ENCODE results near the gene JMJD1C.
"Not testable (repeated sequence)": the region's sequence is repeated elsewhere in the genome, so short reads cannot be mapped to it uniquely, and the experiment has no call there.

Gene JMJD1C

DNA sequence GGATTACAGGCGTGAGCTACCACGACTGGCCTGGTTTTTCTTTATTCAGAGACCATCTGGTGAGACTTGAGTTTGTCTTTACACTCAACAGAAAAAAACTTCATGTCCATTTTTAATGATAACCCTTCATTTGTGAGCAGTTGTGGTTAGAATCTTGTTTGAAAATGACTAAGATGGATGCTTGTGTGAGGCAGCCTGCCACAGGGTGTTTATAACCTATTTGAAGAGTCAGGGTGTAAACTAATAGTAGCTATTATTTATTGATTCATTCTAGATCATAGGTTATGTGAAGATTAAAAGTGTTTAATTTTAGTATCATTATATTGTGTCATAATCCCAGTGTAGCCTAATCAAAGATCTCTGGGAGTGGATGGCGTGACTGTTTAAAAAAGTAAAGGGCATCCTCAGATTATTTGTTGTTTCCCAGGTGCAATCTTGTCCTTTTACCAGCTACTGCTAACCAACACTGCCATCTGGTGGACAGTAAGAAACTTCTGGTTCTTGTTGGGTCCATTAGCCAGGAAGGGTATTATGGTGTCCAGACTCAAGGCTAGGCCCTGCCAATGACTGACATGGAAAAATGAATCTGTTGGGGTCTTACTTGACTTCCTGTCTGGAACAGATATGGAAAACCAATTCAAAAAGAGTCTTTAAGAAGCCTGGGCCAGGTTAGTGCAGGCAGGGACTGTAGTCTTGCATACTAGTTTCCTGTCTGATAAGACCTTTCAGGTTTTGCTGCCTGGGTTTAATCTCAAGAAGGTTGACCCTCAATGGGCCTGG is 307.7 kb downstream of the JMJD1C start:
- peak; percentile 39 for DNase-seq

DNA sequence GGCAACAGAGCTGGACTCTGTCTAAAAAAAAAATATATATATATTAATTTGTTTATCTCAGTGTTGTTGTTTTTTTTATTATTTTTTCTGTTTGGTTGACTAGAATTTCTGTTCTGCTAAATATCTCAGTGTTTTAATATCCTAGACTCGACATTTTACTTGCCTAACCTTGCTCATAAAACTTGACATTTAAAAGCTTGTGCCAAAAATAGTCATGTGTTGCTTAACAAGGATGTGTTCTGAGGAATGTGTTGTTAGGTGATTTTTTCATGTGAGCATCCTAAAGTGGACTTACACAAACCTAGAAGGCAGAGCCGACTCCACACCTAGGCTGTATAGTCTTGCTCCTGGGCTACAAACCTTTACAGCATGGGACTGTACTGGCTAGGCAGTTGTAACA is 309.5 kb downstream of the JMJD1C start:
- DNase-seq, result no peak

GRCh38 chr10:63155388-63156020 is 310.3 kb downstream of the JMJD1C start:
- DNase-seq, result no peak

DNA sequence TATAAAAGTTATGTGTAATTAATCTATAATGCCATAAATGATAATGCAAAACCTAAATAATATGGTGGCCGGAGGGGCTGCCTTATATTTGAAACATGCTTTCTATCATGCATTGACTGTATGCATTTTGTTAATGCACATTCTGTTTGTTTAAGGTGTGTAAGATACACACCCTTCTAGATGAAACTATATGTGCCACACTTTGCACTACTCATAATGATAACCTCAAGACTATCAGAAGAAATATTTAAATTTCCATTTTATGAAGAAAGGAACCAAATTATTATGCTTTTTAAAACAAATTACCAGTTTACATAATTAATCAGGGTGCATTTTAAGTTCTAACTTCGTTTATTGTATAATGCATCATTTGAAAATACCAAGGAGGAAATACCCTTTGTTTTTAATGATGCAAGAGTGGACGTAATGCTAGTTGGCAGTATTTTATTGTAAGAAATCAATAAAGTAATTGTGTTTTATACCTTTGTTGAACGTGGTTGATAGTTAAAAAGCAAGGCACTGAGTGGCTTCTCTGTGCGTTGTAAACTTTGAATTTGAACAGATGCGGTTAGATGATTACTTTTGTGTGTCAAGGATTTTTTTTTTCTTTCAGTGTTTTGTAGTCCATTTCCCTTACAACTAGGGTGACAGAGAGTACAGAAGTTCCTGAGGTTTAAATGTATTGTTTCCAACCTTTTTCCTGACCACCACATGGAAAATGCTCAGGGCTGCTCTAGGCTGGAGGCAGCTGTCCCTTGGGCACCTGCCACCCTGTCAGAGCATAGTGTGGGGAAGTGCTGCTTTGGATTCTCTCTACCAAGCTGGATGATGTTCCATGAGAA is 311.0 kb downstream of the JMJD1C start:
- no peak for DNase-seq

DNA sequence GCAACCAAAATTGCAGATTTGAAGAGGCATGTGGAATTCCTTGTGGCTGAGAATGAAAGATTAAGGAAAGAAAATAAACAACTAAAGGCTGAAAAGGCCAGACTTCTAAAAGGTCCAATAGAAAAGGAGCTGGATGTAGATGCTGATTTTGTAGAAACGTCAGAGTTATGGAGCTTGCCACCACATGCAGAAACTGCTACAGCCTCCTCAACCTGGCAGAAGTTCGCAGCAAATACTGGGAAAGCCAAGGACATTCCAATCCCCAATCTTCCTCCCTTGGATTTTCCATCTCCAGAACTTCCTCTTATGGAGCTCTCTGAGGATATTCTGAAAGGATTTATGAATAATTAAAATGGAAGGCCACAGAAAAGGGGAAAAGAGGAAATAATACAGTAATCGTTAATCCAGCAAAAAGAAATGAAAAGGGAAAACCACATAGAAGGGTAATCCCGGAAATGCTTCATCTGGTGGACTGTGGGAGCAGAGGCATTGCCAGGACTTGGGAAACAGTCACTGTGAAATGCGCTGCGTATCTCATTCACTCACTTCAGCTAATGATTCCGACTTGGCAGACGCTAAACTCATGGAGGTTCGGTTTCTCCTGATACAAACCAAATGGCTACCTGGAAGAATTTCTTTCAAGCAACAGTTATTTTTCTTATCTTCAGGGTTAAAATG is 311.8 kb downstream of the JMJD1C start:
- not testable (repeated sequence) for DNase-seq

DNA sequence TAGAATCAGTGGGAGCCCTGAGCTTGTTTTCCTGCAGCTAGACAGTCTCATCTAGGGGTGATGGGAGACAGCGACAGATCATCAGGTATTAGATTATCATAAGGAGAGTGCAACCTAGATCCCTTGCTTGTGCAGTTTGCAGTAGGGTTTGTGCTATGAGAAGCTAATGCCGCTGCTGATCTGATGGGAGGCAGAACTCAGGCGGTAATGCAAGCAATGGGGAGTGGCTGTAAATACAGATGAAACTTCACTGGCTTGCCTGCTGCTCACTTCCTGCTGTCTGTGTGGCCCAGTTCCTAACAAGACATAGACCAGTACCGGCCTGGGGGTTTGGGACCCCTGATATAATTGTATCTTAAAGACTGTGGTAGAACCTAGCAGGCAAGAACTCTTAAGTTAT is 315.0 kb downstream of the JMJD1C start:
- DNase-seq, result no peak

- DNase-seq, result no peak
These were observed 319.3 kb downstream of the JMJD1C start for GRCh38 chr10:63146503-63146902.

- DNase-seq, result no peak
These were observed 320.0 kb downstream of the JMJD1C start for GRCh38 chr10:63145782-63146181.

- no peak for DNase-seq
These were observed 321.8 kb downstream of the JMJD1C start for GRCh38 chr10:63143987-63144386.

- no peak for DNase-seq
These were observed 323.6 kb downstream of the JMJD1C start for GRCh38 chr10:63142136-63142535.

DNA sequence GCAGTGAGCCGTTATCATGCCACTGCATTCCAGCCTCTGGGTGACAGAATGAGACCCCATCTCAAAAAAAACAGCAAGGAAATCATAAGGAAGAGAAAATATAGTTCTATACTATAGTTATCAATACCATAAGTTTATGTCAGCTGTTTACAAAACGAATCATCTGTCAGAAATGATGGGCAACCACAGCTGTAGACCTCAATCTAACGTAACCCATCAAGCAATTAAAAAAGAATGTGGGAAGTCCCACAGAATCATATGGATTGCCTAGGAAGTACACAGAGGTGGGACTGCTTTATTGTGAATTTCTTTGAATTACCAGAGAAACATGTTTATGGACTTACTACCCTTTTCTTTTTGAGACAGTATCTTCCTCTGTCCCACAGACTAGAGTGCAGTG is 325.7 kb downstream of the JMJD1C start:
- no peak for DNase-seq

DNA sequence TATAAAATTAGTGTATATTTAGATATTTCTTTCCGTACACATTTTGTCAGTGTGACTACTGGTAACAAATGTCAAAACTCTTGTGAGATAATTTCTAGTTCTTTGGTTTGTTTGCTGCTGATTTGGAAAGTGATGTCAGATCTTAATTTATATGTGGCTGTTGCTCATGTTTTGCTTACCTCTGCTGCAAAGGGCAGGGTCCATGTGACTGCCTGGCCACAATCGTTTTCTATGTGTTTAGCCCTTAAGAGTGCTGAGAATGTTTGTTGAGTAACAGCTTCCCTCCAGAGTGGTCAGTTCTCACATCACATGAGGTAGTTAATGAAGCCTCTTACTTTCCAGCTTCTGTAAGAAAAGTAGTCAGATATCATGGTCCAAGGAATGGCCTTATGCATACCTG is 328.5 kb downstream of the JMJD1C start:
- DNase-seq, result no peak

DNA sequence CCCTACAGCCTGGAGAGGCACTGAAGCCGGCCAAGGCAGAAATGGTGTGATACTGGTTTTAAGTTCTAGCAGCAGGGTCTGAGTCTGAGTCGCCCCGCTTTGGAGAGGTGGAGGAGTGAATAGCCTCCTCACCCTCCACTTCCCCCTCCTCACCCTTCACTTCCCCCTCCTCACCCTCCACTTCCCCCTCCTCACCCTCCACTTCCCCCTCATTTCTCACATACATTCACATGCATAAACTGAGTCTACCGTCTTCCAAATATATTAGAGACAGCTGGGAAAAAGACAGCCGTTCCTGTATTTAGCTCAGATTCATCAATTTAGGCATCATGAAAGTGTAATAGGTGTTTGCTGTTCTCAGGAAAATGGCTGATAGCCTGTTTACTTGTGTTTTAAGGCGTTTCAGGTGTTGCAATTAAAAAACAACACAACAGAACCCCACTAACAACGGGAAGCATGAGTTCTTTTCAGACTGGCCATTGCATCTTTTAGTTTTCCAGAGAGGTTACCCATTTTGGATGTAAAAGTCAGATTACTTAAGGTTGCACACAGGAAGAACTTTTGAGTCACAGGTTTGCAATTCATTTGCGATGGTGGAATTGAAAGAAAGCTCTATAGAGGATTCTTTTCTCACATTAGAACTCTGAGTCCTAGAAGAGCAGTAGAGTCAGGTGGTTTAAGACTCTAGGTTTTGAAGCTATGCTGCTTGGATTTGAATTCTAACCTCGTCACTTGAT is 331.8 kb downstream of the JMJD1C start:
- no peak for DNase-seq

- peak; percentile 93 for DNase-seq
These were observed 332.5 kb downstream of the JMJD1C start, which contains the start of gene NRBF2 for GRCh38 chr10:63133056-63133820. Gene NRBF2, plus strand, starts transcription at chr10:63133328. Its CDS starts 143 bp downstream, at chr10:63133471.

DNA sequence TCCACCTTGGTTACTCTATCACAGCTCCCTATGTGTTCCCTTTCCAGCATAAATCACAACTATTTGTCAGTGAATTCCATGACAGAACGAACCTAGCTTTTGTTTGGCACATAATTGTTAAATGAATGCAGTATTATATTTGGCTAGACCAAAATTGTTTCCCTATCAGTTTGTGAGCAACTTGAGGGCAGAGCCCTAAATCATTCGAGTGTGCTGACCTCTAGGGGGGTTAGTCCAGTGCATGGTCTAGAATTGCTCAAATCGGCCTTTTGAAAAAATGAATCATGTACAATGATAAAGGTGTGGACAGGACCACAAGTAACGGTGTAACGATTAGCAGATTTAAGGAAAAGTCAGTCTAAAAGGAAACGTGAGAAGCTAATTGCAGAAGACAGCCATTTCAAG is 333.1 kb downstream of the JMJD1C start:
- DNase-seq, result no peak

DNA sequence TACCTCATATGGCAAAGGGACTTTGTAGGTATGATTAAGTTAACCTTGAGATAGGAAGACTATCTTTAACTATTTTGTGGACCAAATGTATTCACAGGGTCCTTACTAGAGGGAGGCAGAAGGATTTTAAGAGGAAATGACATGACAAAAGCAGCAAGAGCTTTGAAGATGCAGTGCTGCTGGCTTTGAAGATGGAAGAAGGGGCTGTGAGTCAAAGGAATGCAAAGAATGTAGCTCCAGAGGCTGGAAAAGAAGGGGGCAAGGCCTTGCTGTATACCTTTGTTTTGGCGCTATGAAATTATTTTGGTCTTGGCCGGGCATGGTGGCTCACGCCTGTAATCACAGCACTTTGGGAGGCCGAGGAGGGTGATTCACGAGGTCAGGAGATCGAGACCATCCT is 335.9 kb downstream of the JMJD1C start:
- no peak for DNase-seq

DNA sequence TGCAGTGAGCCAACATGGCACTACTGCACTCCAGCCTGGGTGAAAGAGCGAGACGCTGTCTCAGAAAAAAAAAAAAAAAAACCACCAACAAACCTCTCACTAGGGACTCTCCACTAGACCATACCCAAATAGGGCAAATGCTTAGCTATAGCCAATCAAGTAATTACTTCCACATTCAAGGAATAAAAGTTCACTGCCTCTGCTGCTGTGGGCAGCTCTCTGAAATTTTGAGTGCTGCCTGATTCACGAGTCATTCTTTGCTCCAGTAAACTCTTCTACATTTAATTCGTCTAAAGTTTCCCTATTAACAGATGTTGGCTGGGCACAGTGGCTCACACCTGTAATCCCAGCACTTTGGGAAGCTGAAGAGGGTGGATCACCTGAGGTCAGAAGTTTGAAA is 337.3 kb downstream of the JMJD1C start:
- DNase-seq, result no peak

GRCh38 chr10:63125459-63125858 is 340.3 kb downstream of the JMJD1C start:
- DNase-seq, result no peak

DNA sequence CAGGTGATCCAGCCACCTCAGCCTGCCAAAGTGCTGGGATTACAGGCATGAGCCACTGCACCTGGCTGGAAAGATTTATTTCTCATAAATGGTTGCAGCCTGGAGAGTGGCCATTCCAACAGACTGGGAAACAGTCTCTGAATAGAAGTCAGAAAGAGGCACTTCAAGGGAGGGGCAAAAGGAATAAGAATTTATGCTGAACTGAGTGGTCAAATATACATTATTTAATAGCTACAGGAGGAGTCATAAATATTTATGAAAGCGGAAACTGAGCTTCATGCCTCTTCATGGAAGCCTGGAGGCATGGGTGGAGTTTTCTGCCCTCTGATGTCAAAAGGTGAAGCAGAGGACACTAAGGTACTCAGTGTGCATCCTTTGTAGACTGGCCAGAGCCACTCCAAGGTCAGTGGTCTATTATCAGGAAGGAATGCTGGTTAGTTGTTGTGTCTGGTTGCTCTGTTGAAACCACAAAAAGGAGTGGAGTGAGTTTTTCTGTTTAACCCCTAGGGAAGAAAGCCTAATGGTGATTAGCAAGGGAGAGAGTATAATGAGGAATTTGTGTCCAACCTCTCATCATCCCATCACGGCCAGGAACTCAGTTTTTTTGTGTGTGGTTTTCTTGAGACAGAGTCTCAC is 341.9 kb downstream of the JMJD1C start:
- DNase-seq, result no peak

GRCh38 chr10:63120554-63120953 is 345.2 kb downstream of the JMJD1C start:
- no peak for DNase-seq

DNA sequence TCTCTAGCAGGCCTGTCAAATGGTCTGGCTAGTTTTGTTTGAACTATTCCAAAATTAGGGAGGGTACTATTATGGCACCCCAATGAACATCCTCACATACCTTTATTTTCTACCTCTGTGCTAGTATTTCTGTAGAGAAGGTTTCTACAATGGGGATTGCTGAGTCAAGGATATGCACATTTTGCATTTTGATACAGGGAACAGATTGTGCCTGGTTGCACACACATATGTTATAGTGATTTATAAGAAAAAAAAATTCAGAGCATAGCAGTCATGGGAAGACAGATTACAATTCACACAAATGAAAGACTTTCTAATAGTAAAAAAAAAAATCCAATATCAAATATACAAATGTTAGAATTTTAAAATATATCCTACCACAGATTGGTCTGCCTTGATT is 346.7 kb downstream of the JMJD1C start:
- no peak for DNase-seq
